ENCODE results near the gene MEGF11.

Gene MEGF11

DNA sequence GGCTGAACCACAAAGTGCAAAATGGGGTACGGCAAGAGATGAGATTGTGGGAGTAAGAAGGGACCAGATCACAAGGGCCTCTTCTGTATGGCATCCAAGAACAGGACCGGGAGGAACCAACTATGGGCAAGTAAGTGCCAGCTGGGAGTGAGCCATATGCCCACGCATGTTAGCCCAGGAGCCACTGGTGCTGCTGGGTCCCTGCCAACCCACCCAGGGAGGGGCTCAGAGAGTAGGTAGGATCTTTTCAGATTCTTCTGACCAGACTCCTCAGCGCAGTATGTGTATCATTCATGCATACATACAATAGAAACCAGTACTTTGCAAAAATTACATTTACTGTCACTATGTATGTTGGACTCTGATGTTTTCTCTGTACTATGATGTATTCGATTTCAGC lies 330.3 kb downstream of the MEGF11 start:
- Histone ChIP-seq H3K27me3 (ENCODE audit: insufficient read depth, low read length) (no peaks in the 10 kb centered on the region), H4K20me1 (ENCODE audit: insufficient read depth, low read length) (no peaks in the 10 kb centered on the region), H3F3A (ENCODE audit: insufficient read depth, low read length) (no peaks in the 10 kb centered on the region), H3K27ac (ENCODE audit: low read depth, low read length, poor library complexity, severe bottlenecking) (no peak overlapping the region), H3K79me2 (ENCODE audit: insufficient read depth, low read length) (no peaks in the 10 kb centered on the region), H3K9ac (ENCODE audit: low read length) (no peak overlapping the region), H3K9me3 (ENCODE audit: low read length) (no peaks in the 10 kb centered on the region), H3K4me3 (ENCODE audit: low read depth, low read length, poor library complexity, severe bottlenecking) (no peak overlapping the region), H2AFZ (ENCODE audit: low read length) (no peak overlapping the region), H3K36me3 (ENCODE audit: insufficient read depth, low read length) (peaks cover 48% of the 10 kb centered on the region), H3K4me2 (ENCODE audit: low read length) (no peak overlapping the region), H3K4me1 (ENCODE audit: insufficient read depth, low read length, severe bottlenecking) (peaks cover 18% of the 10 kb centered on the region), H3K9me2 (ENCODE audit: low read depth, low read length) (no peaks in the 10 kb centered on the region)
- TF ChIP-seq CTCF (IDR thresholded peaks at IDR 0.05; ENCODE audit: low read length) (no peak), EZH2 (IDR thresholded peaks at IDR 0.05; ENCODE audit: borderline replicate concordance, low read length) (no peak)

DNA sequence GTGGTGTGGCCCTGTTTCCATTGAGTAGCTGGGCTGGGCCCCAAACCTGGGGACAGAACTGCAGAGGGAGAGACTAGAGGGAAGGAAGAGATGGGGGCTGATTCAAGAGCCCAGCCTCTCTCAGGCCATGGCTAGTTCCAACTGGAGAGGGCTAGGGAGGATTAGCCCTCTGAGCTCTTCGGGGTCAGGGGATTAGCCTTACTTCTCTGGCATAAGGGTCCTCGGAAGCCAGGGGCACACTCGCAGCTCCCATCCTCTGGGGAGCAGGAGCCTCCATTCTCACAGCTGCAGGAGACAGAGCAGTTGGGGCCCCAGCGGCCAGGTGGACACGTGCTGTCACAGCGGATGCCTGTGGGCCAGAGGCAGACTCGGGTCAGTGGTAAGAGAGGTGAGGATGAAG lies 330.9 kb downstream of the MEGF11 start:
- Histone ChIP-seq H3K27me3 (ENCODE audit: insufficient read depth, low read length) (no peaks in the 10 kb centered on the region), H3K9ac (ENCODE audit: low read length) (no peak overlapping the region), H3K4me1 (ENCODE audit: insufficient read depth, low read length, severe bottlenecking) (peaks cover 21% of the 10 kb centered on the region), H3F3A (ENCODE audit: insufficient read depth, low read length) (no peaks in the 10 kb centered on the region), H3K4me2 (ENCODE audit: low read length) (no peak overlapping the region), H3K27ac (ENCODE audit: low read depth, low read length, poor library complexity, severe bottlenecking) (no peak overlapping the region), H3K36me3 (ENCODE audit: insufficient read depth, low read length) (peaks cover 42% of the 10 kb centered on the region), H3K9me2 (ENCODE audit: low read depth, low read length) (no peaks in the 10 kb centered on the region), H3K9me3 (ENCODE audit: low read length) (no peaks in the 10 kb centered on the region), H3K4me3 (ENCODE audit: low read depth, low read length, poor library complexity, severe bottlenecking) (no peak overlapping the region), H2AFZ (ENCODE audit: low read length) (no peak overlapping the region), H4K20me1 (ENCODE audit: insufficient read depth, low read length) (no peaks in the 10 kb centered on the region), H3K79me2 (ENCODE audit: insufficient read depth, low read length) (no peaks in the 10 kb centered on the region)
- TF ChIP-seq CTCF (IDR thresholded peaks at IDR 0.05; ENCODE audit: low read length) (no peak), EZH2 (IDR thresholded peaks at IDR 0.05; ENCODE audit: borderline replicate concordance, low read length) (no peak)

- TF ChIP-seq CTCF (IDR thresholded peaks at IDR 0.05; ENCODE audit: low read length) = no peak
- no peak for TF ChIP-seq EZH2 (IDR thresholded peaks at IDR 0.05; ENCODE audit: borderline replicate concordance, low read length)
- no peak overlapping the region for H3K9ac ChIP-seq (ENCODE audit: low read length)
- no peak overlapping the region for H2AFZ ChIP-seq (ENCODE audit: low read length)
Measured at GRCh38 chr15:65921780-65922179, 331.8 kb downstream of the MEGF11 start.

More at GRCh38 chr15:65921780-65922179, 331.8 kb downstream of the MEGF11 start:
- Histone ChIP-seq H3K4me3 (ENCODE audit: low read depth, low read length, poor library complexity, severe bottlenecking) (no peak overlapping the region), H4K20me1 (ENCODE audit: insufficient read depth, low read length) (no peaks in the 10 kb centered on the region), H3K27ac (ENCODE audit: low read depth, low read length, poor library complexity, severe bottlenecking) (peak overlapping the region; percentile 6), H3K9me2 (ENCODE audit: low read depth, low read length) (no peaks in the 10 kb centered on the region), H3K9me3 (ENCODE audit: low read length) (no peaks in the 10 kb centered on the region), H3K4me2 (ENCODE audit: low read length) (no peak overlapping the region), H3K36me3 (ENCODE audit: insufficient read depth, low read length) (peaks cover 34% of the 10 kb centered on the region), H3K27me3 (ENCODE audit: insufficient read depth, low read length) (no peaks in the 10 kb centered on the region), H3K79me2 (ENCODE audit: insufficient read depth, low read length) (no peaks in the 10 kb centered on the region), H3F3A (ENCODE audit: insufficient read depth, low read length) (no peaks in the 10 kb centered on the region), H3K4me1 (ENCODE audit: insufficient read depth, low read length, severe bottlenecking) (peaks cover 29% of the 10 kb centered on the region)
